A549 (cell line): ENCODE data around the gene MFAP4. TPM values are rescaled to one million over a fixed set of nuclear protein-coding genes. Genes with fewer than 3 reads are reported as not detected.

Source experiments
- CBX8 ChIP-seq: fragments of 200-600 bp; sonication (generic); IDR thresholded peaks from 2 replicates; pipeline ENCODE4 v1.6.1; 2016
- CEBPB ChIP-seq, 2 experiments: fragments of >200 bp in 1 of 2; sonication (Bioruptor Twin) in 1 of 2; formaldehyde crosslinking in 1 of 2; IDR thresholded peaks; 2 replicates each; pipeline ENCODE4 v1.6.1; 2012 to 2016
- CHD2 ChIP-seq: fragments of 150-350 bp; IDR thresholded peaks from 2 replicates; pipeline ENCODE4 v1.6.1; 2014; ENCODE audit warnings: low read length; ENCODE audit not compliant: partially characterized antibody
- CHD4 ChIP-seq: fragments of 200-600 bp; sonication (generic); IDR thresholded peaks from 2 replicates; pipeline ENCODE4 v1.6.1; 2016; ENCODE audit warnings: antibody characterized with exemption, mild to moderate bottlenecking, borderline replicate concordance
- ESRRA ChIP-seq: fragments of 150-350 bp; IDR thresholded peaks from 2 replicates; pipeline ENCODE4 v1.6.1; 2014; ENCODE audit warnings: mild to moderate bottlenecking, low read length, borderline replicate concordance
- FOSL2 ChIP-seq, 2 experiments: fragments of 450-650 bp in 1 of 2; fragments of >200 bp in 1 of 2; sonication (Bioruptor Twin) in 1 of 2; formaldehyde crosslinking; IDR thresholded peaks; 2 replicates each; pipeline versions ENCODE4 v1.5.0 to v1.6.1; 2016 to 2020; ENCODE audit warnings: mild to moderate bottlenecking in 1 of 2, moderate library complexity in 1 of 2
- FOXS1 ChIP-seq: fragments of 250-450 bp; sonication (Bioruptor Pico); IDR thresholded peaks from 2 replicates; pipeline ENCODE4 v1.5.0; 2020; ENCODE audit warnings: mild to moderate bottlenecking, moderate library complexity
- GATA3 ChIP-seq: IDR thresholded peaks from 2 replicates; pipeline ENCODE4 v1.6.1; 2012; ENCODE audit warnings: borderline replicate concordance
- HEYL ChIP-seq: fragments of 250-450 bp; sonication (Bioruptor Pico); IDR thresholded peaks from 2 replicates; pipeline ENCODE4 v1.8.0; 2021; ENCODE audit warnings: mild to moderate bottlenecking, moderate library complexity
- JUN ChIP-seq, 2 experiments: fragments of >200 bp; sonication (Bioruptor Twin); formaldehyde crosslinking; IDR thresholded peaks; 2 replicates in 1 of 2; 3 replicates in 1 of 2; pipeline ENCODE4 v1.6.1; 2016 to 2017
- JUNB ChIP-seq: fragments of >200 bp; sonication (Bioruptor Twin); formaldehyde crosslinking; IDR thresholded peaks from 2 replicates; pipeline ENCODE4 v1.6.1; 2016
- KDM1A ChIP-seq: fragments of 200-600 bp; sonication (generic); IDR thresholded peaks from 2 replicates; pipeline ENCODE4 v1.6.1; 2016; ENCODE audit warnings: low read depth, mild to moderate bottlenecking
- MAZ ChIP-seq: fragments of 150-350 bp; IDR thresholded peaks from 2 replicates; pipeline ENCODE4 v1.6.1; 2014; ENCODE audit warnings: antibody characterized with exemption, low read depth, low read length, borderline replicate concordance
- NPAS2 ChIP-seq: fragments of 250-450 bp; sonication (Bioruptor Pico); IDR thresholded peaks from 2 replicates; pipeline ENCODE4 v1.8.0; 2022; ENCODE audit warnings: mild to moderate bottlenecking, moderate library complexity, borderline replicate concordance
- PHF8 ChIP-seq: fragments of 200-600 bp; sonication (generic); IDR thresholded peaks from 2 replicates; pipeline ENCODE4 v1.6.1; 2016; ENCODE audit warnings: low read depth, mild to moderate bottlenecking, antibody characterized with exemption, moderate library complexity, borderline replicate concordance
- RAD21 ChIP-seq, 2 experiments: fragments of >200 bp in 1 of 2; sonication (Bioruptor Twin) in 1 of 2; formaldehyde crosslinking in 1 of 2; IDR thresholded peaks in 1 of 2; conservative IDR thresholded peaks in 1 of 2; 2 replicates in 1 of 2; 3 replicates in 1 of 2; pipeline ENCODE4 v1.6.1; 2012 to 2018; ENCODE audit warnings: inconsistent platforms in 1 of 2
- RNF2 ChIP-seq: fragments of 200-600 bp; sonication (generic); IDR thresholded peaks from 2 replicates; pipeline ENCODE4 v1.6.1; 2016; ENCODE audit warnings: low read depth, mild to moderate bottlenecking, antibody characterized with exemption, moderate library complexity, borderline replicate concordance
- SMC3 ChIP-seq: fragments of >200 bp; sonication (Bioruptor Twin); formaldehyde crosslinking; IDR thresholded peaks from 3 replicates; pipeline ENCODE4 v1.6.1; 2018; ENCODE audit warnings: inconsistent platforms
- TFCP2L1 ChIP-seq: fragments of 250-450 bp; sonication (Bioruptor Pico); IDR thresholded peaks from 2 replicates; pipeline ENCODE4 v1.5.0; 2021; ENCODE audit warnings: mild to moderate bottlenecking
- ZC3H11A ChIP-seq: fragments of 450-650 bp; IDR thresholded peaks from 2 replicates; pipeline ENCODE4 v1.6.1; 2014; ENCODE audit warnings: antibody characterized with exemption, mild to moderate bottlenecking
- ZFP36 ChIP-seq: fragments of 450-650 bp; IDR thresholded peaks from 2 replicates; pipeline ENCODE4 v1.6.1; 2014; ENCODE audit warnings: borderline replicate concordance; ENCODE audit not compliant: partially characterized antibody
- ZNF302 ChIP-seq: fragments of 250-450 bp; sonication (Bioruptor Pico); IDR thresholded peaks from 2 replicates; pipeline ENCODE4 v1.9.0; 2021; ENCODE audit warnings: inconsistent platforms, mild to moderate bottlenecking, moderate library complexity
- ZSCAN20 ChIP-seq: fragments of 250-450 bp; sonication (Bioruptor Pico); IDR thresholded peaks from 2 replicates; pipeline ENCODE4 v1.8.0; 2022; ENCODE audit warnings: mild to moderate bottlenecking, moderate library complexity
- polyA plus RNA-seq, 4 experiments: library from polyadenylated mRNA; depleted of rRNA in 3 of 4; stranded (reverse); fragments of >200 nt; fragmentation: RNase III in 1 of 4; extraction: RNeasy Plus Mini Kit Qiagen cat#74134 plus additional on column Dnase treatment in 1 of 4; gene quantifications; 2 replicates in 3 of 4; 3 replicates in 1 of 4; pipeline ENCODE4 v1.2.3, GENCODE V29; 2011 to 2017
- TF ChIP-seq, protein P1 (sequence below): fragments of >200 bp; sonication (Bioruptor Twin); formaldehyde crosslinking; IDR thresholded peaks from 3 replicates; pipeline ENCODE4 v1.6.1; 2016
- TF ChIP-seq, protein P2 (sequence below): IDR thresholded peaks from 2 replicates; pipeline ENCODE4 v1.6.1; 2012; ENCODE audit warnings: low read depth, borderline replicate concordance
- TF ChIP-seq, protein P3 (sequence below): fragments of 450-650 bp; IDR thresholded peaks from 2 replicates; pipeline ENCODE4 v1.6.1; 2014; ENCODE audit warnings: antibody characterized with exemption
- TF ChIP-seq, protein P4 (sequence below): IDR thresholded peaks from 2 replicates; pipeline ENCODE4 v1.6.1; 2012
- TF ChIP-seq, protein P5 (sequence below): fragments of 150-350 bp; IDR thresholded peaks from 2 replicates; pipeline ENCODE4 v1.6.1; 2014; ENCODE audit warnings: low read depth, mild to moderate bottlenecking, low read length
- TF ChIP-seq, protein P6 (sequence below): fragments of 200-600 bp; sonication (generic); IDR thresholded peaks from 2 replicates; pipeline ENCODE4 v1.6.1; 2016; ENCODE audit warnings: antibody characterized with exemption, mild to moderate bottlenecking, moderate library complexity
- TF ChIP-seq, protein P7 (sequence below): fragments of >200 bp; sonication (Bioruptor Twin); formaldehyde crosslinking; IDR thresholded peaks from 2 replicates; pipeline ENCODE4 v1.6.1; 2016
- TF ChIP-seq, protein P8 (sequence below): fragments of >200 bp; sonication (Bioruptor Twin); formaldehyde crosslinking; IDR thresholded peaks from 3 replicates; pipeline ENCODE4 v1.5.1; 2016

MFAP4 gene
- polyA plus RNA-seq, 2 of the 4 experiments (the other 2 are of a cell fraction), result 0.13 TPM; not detected in 1

DNA sequence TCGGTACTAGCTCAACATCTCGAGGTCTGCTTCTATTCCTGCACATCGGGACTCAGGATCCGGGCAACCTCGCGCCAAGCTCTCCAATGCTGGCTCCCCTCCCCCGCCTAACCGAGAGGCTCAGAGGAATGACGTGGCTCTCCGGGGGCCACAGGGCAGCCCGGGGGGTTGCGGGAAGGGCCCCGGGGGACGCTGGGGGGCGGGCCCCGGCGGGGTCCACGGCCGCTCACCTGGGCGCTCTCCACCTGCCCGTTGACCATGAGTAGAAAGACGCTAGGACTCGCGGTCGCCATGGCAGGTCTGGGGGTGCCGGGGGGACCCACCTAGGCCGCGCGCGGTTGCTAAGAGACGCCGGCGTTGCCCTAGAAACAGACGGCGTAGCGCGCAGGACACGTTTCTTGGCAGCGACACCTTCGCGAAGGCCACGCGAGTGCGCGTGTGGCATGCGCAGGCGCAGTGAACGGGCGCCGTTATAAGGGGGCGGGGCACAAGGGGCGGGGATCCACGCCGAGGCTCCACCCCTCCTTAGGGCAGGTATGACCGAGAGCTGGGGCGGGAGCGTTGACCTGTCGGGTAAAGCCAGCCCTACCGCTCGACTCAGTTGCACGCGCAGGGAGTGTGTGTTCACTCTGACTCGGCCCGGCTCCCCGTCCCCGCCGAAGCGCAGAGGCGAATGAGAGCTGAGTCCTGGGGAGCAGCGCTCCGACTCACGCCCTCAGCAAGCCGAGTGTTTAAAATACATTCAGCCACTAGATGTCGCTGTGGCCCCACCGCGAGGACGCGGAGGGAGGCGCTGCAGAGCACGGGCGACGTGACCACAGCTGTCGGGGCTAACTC lies 24.5 kb downstream of the MFAP4 start, which contains the start of gene B9D1 (continued):
- TF ChIP-seq, protein P1, sequence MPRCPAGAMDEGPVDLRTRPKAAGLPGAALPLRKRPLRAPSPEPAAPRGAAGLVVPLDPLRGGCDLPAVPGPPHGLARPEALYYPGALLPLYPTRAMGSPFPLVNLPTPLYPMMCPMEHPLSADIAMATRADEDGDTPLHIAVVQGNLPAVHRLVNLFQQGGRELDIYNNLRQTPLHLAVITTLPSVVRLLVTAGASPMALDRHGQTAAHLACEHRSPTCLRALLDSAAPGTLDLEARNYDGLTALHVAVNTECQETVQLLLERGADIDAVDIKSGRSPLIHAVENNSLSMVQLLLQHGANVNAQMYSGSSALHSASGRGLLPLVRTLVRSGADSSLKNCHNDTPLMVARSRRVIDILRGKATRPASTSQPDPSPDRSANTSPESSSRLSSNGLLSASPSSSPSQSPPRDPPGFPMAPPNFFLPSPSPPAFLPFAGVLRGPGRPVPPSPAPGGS, result no peak
- no peak for TF ChIP-seq ZFP36
- no peak for TF ChIP-seq CHD2
- no peak for TF ChIP-seq MAZ
- TF ChIP-seq RNF2, result no peak
- TF ChIP-seq, protein P2, sequence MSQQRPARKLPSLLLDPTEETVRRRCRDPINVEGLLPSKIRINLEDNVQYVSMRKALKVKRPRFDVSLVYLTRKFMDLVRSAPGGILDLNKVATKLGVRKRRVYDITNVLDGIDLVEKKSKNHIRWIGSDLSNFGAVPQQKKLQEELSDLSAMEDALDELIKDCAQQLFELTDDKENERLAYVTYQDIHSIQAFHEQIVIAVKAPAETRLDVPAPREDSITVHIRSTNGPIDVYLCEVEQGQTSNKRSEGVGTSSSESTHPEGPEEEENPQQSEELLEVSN, result peak; percentile 77
- TF ChIP-seq HEYL (CRISPR knock-in tag), result no peak
- TF ChIP-seq, protein P3, sequence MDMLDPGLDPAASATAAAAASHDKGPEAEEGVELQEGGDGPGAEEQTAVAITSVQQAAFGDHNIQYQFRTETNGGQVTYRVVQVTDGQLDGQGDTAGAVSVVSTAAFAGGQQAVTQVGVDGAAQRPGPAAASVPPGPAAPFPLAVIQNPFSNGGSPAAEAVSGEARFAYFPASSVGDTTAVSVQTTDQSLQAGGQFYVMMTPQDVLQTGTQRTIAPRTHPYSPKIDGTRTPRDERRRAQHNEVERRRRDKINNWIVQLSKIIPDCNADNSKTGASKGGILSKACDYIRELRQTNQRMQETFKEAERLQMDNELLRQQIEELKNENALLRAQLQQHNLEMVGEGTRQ, result no peak
- TF ChIP-seq JUNB, result no peak
- no peak for TF ChIP-seq FOSL2 (IDR thresholded peaks at IDR 0.05)
- peak; percentile 40 for TF ChIP-seq FOSL2 (CRISPR knock-in tag; IDR thresholded peaks at IDR 0.05)
- TF ChIP-seq RAD21 (conservative IDR thresholded peaks at IDR 0.05 in 1 of 2, IDR thresholded peaks at IDR 0.05 in 1 of 2), result peak; percentile 100
- TF ChIP-seq FOXS1 (CRISPR knock-in tag), result no peak
- no peak for TF ChIP-seq CHD4
- peak; percentile 81; the same call in 1 of the 2 replicates for TF ChIP-seq NPAS2 (CRISPR knock-in tag)
- TF ChIP-seq CEBPB (IDR thresholded peaks at IDR 0.05), result no peak
- TF ChIP-seq ZNF302 (CRISPR knock-in tag), result no peak
- TF ChIP-seq CBX8, result no peak
- TF ChIP-seq KDM1A, result no peak
- TF ChIP-seq, protein P4, sequence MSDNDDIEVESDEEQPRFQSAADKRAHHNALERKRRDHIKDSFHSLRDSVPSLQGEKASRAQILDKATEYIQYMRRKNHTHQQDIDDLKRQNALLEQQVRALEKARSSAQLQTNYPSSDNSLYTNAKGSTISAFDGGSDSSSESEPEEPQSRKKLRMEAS, result peak; percentile 93
- peak; percentile 51 to 66; a peak in 2 of 5 replicates for TF ChIP-seq JUN (IDR thresholded peaks at IDR 0.05)
- no peak for TF ChIP-seq ZC3H11A
- TF ChIP-seq, protein P5, sequence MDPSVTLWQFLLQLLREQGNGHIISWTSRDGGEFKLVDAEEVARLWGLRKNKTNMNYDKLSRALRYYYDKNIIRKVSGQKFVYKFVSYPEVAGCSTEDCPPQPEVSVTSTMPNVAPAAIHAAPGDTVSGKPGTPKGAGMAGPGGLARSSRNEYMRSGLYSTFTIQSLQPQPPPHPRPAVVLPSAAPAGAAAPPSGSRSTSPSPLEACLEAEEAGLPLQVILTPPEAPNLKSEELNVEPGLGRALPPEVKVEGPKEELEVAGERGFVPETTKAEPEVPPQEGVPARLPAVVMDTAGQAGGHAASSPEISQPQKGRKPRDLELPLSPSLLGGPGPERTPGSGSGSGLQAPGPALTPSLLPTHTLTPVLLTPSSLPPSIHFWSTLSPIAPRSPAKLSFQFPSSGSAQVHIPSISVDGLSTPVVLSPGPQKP, result no peak
- TF ChIP-seq GATA3, result no peak
- 0 out of 2 replicates have a peak, but pooled peaks have one; percentile 8 for TF ChIP-seq TFCP2L1 (CRISPR knock-in tag)
- TF ChIP-seq SMC3, result peak; percentile 98
- TF ChIP-seq ZSCAN20 (CRISPR knock-in tag), result no peak
- TF ChIP-seq ESRRA, result no peak
- TF ChIP-seq, protein P6, sequence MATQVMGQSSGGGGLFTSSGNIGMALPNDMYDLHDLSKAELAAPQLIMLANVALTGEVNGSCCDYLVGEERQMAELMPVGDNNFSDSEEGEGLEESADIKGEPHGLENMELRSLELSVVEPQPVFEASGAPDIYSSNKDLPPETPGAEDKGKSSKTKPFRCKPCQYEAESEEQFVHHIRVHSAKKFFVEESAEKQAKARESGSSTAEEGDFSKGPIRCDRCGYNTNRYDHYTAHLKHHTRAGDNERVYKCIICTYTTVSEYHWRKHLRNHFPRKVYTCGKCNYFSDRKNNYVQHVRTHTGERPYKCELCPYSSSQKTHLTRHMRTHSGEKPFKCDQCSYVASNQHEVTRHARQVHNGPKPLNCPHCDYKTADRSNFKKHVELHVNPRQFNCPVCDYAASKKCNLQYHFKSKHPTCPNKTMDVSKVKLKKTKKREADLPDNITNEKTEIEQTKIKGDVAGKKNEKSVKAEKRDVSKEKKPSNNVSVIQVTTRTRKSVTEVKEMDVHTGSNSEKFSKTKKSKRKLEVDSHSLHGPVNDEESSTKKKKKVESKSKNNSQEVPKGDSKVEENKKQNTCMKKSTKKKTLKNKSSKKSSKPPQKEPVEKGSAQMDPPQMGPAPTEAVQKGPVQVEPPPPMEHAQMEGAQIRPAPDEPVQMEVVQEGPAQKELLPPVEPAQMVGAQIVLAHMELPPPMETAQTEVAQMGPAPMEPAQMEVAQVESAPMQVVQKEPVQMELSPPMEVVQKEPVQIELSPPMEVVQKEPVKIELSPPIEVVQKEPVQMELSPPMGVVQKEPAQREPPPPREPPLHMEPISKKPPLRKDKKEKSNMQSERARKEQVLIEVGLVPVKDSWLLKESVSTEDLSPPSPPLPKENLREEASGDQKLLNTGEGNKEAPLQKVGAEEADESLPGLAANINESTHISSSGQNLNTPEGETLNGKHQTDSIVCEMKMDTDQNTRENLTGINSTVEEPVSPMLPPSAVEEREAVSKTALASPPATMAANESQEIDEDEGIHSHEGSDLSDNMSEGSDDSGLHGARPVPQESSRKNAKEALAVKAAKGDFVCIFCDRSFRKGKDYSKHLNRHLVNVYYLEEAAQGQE, result peak; percentile 23; the same call in 1 of the 2 replicates
- TF ChIP-seq, protein P7, sequence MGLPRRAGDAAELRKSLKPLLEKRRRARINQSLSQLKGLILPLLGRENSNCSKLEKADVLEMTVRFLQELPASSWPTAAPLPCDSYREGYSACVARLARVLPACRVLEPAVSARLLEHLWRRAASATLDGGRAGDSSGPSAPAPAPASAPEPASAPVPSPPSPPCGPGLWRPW, result no peak
- TF ChIP-seq, protein P8, sequence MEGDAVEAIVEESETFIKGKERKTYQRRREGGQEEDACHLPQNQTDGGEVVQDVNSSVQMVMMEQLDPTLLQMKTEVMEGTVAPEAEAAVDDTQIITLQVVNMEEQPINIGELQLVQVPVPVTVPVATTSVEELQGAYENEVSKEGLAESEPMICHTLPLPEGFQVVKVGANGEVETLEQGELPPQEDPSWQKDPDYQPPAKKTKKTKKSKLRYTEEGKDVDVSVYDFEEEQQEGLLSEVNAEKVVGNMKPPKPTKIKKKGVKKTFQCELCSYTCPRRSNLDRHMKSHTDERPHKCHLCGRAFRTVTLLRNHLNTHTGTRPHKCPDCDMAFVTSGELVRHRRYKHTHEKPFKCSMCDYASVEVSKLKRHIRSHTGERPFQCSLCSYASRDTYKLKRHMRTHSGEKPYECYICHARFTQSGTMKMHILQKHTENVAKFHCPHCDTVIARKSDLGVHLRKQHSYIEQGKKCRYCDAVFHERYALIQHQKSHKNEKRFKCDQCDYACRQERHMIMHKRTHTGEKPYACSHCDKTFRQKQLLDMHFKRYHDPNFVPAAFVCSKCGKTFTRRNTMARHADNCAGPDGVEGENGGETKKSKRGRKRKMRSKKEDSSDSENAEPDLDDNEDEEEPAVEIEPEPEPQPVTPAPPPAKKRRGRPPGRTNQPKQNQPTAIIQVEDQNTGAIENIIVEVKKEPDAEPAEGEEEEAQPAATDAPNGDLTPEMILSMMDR, result peak; percentile 100
- peak; percentile 81 for TF ChIP-seq PHF8
